HepG2 (cell line): Measurements from ENCODE around the gene IQCM. TPM values are rescaled to one million over a fixed set of nuclear protein-coding genes. Genes with fewer than 3 reads are reported as not detected.

Source experiments
- ATAC-seq: fragments of 200-7000 bp; cut with Tn5 transposase; 3 replicates; pipeline ENCODE4 v1.9.1; 2020; ENCODE audit warnings: mild to moderate bottlenecking, moderate library complexity
- BruUV-seq: library from RNA; stranded (reverse); fragments of 400-500 nt; replicated peaks from 2 replicates; lab custom pipeline; 2021; lab: Mats Ljungman, UMichigan
- CTCF ChIA-PET: fragments of 300-600 bp; formaldehyde crosslinking; extraction: SDS; loops from one replicate; lab custom pipeline; 2021; ENCODE audit warnings: low total read pairs, inconsistent platforms, low intra/inter-chr PET ratio; lab: Yijun Ruan, JAX
- POLR2A ChIA-PET: fragments of 350-600 bp; sonication (Branson Sonifier 250); formaldehyde crosslinking; loops from one replicate; lab custom pipeline; 2020; ENCODE audit warnings: antibody characterized with exemption, inconsistent platforms; lab: Yijun Ruan, JAX
- DNase-seq: peaks from one replicate; pipeline ENCODE4 v3.0.0-alpha.2; 2015; ENCODE audit warnings: low spot score
- FAIRE-seq: peaks from 3 replicates; lab custom pipeline; 2011; peaks lifted over from hg19 to GRCh38; lab: Jason Lieb, UNC
- H2AFZ ChIP-seq: one replicate; pipeline ENCODE4 v1.6.1; 2011; ENCODE audit warnings: low read length, inconsistent platforms
- H3K27ac ChIP-seq: fragments of 300-600 bp; 3 replicates; pipeline ENCODE4 v1.8.0; 2011; ENCODE audit warnings: mixed run types, mild to moderate bottlenecking, mixed read lengths, low read length, inconsistent platforms; ENCODE audit not compliant: insufficient read depth; ENCODE audit errors: extremely low read length
- H3K27me3 ChIP-seq, 2 experiments: fragments of 200-600 bp in 1 of 2; 2 replicates in 1 of 2; 3 replicates in 1 of 2; pipeline versions ENCODE4 v1.6.0 to v1.8.0; 2011; ENCODE audit warnings: low read length in 2 of 2, mild to moderate bottlenecking in 2 of 2, moderate library complexity in 2 of 2, inconsistent platforms in 1 of 2; ENCODE audit not compliant: insufficient read depth in 2 of 2, control insufficient read depth in 1 of 2
- H3K36me3 ChIP-seq, 2 experiments: fragments of 200-600 bp in 1 of 2; replicated peaks in 1 of 2; 2 replicates in 1 of 2; 3 replicates in 1 of 2; pipeline versions ENCODE4 v1.5.1 to v1.8.0; 2011; ENCODE audit warnings: low read length in 2 of 2, inconsistent platforms in 1 of 2; ENCODE audit not compliant: insufficient read depth in 2 of 2, control insufficient read depth in 1 of 2
- H3K4me1 ChIP-seq: 2 replicates; pipeline ENCODE4 v1.5.1; 2012; ENCODE audit warnings: low read length, inconsistent platforms; ENCODE audit not compliant: insufficient read depth
- H3K4me2 ChIP-seq: 2 replicates; pipeline ENCODE4 v1.6.0; 2011; ENCODE audit warnings: low read depth, low read length, inconsistent platforms
- H3K4me3 ChIP-seq, 3 experiments: fragments of 200-600 bp in 1 of 3; sonication (generic), shearing (Covaris generic) in 1 of 3; replicated peaks in 1 of 3; 2 replicates each; pipeline ENCODE4 v1.5.1; 2011 to 2016; ENCODE audit warnings: low read length in 3 of 3, inconsistent platforms in 2 of 3, low read depth in 2 of 3, mild to moderate bottlenecking in 2 of 3, control low read depth in 1 of 3, mixed read lengths in 1 of 3; ENCODE audit not compliant: insufficient read depth in 1 of 3
- H3K79me2 ChIP-seq: one replicate; pipeline ENCODE4 v1.6.1; 2011; ENCODE audit warnings: low read length, inconsistent platforms; ENCODE audit not compliant: insufficient read depth
- H3K9ac ChIP-seq: 2 replicates; pipeline ENCODE4 v1.6.0; 2011; ENCODE audit warnings: mild to moderate bottlenecking, low read depth, low read length, inconsistent platforms; ENCODE audit not compliant: insufficient read depth
- H3K9me3 ChIP-seq: 2 replicates; pipeline ENCODE4 v1.5.1; 2012; ENCODE audit warnings: mild to moderate bottlenecking, low read length
- H4K20me1 ChIP-seq: 2 replicates; pipeline ENCODE4 v1.6.0; 2011; ENCODE audit warnings: inconsistent platforms, mild to moderate bottlenecking, low read length, moderate library complexity; ENCODE audit not compliant: insufficient read depth
- CENPX ChIP-seq: sonication (generic); formaldehyde crosslinking; IDR thresholded peaks from 2 replicates; pipeline ENCODE4 v1.9.0; 2021; ENCODE audit warnings: mild to moderate bottlenecking, missing genetic modification reagents, moderate library complexity
- DMAP1 ChIP-seq: IDR thresholded peaks from 2 replicates; pipeline ENCODE4 v1.6.1; 2016
- FIP1L1 ChIP-seq: fragments of 200-400 bp; formaldehyde crosslinking; IDR thresholded peaks from 2 replicates; pipeline ENCODE4 v1.6.1; 2018; ENCODE audit warnings: low read depth, mild to moderate bottlenecking, low read length, moderate library complexity, borderline replicate concordance; ENCODE audit not compliant: insufficient read depth
- FOXP4 ChIP-seq: sonication (generic); formaldehyde crosslinking; IDR thresholded peaks from 2 replicates; pipeline ENCODE4 v1.4.0; 2020; ENCODE audit warnings: missing genetic modification reagents
- GZF1 ChIP-seq: sonication (generic); formaldehyde crosslinking; IDR thresholded peaks from 2 replicates; pipeline ENCODE4 v1.5.1; 2020; ENCODE audit warnings: mild to moderate bottlenecking, missing genetic modification reagents
- MAX ChIP-seq: IDR thresholded peaks from 2 replicates; pipeline ENCODE4 v1.6.1; 2012; ENCODE audit warnings: inconsistent platforms
- RARA ChIP-seq: IDR thresholded peaks from 2 replicates; pipeline ENCODE4 v1.6.1; 2016; ENCODE audit warnings: missing genetic modification reagents, missing compliant biosample characterization
- RFXAP ChIP-seq: sonication (generic); formaldehyde crosslinking; IDR thresholded peaks from 2 replicates; pipeline ENCODE4 v1.4.0; 2020; ENCODE audit warnings: missing genetic modification reagents, borderline replicate concordance
- SMAD9 ChIP-seq: sonication (generic); formaldehyde crosslinking; IDR thresholded peaks from 2 replicates; pipeline ENCODE4 v1.5.1; 2020; ENCODE audit warnings: mild to moderate bottlenecking, missing genetic modification reagents
- TBX2 ChIP-seq: sonication (generic); formaldehyde crosslinking; IDR thresholded peaks from 2 replicates; pipeline ENCODE4 v1.5.0; 2020; ENCODE audit warnings: missing genetic modification reagents, mild to moderate bottlenecking, borderline replicate concordance
- ZNF800 ChIP-seq: sonication (generic); formaldehyde crosslinking; IDR thresholded peaks from 2 replicates; pipeline ENCODE4 v1.4.0; 2020; ENCODE audit warnings: missing genetic modification reagents
- WGBS: methylation state at CpG from one replicate; pipeline ENCODE4 v1.1.6; 2017; ENCODE audit warnings: low lambda C conversion rate; 5-methylcytosine and 5-hydroxymethylcytosine counted together
- in situ Hi-C: cut with HindIII; loops from 2 replicates; pipeline ENCODE4 v1.10.0; 2017; ENCODE audit warnings: low pct_unique_long_range_greater_than_20kb; ENCODE audit not compliant: extremely low pct_ligation_motif_present
- intact Hi-C: fragments of 100-400 bp; cut with micrococcal nuclease; formaldehyde crosslinking; loops from one replicate; pipeline ENCODE4 v1.10.0; 2022; ENCODE audit not compliant: unreplicated experiment
- polyA plus RNA-seq, 8 experiments: library from polyadenylated mRNA; depleted of rRNA in 3 of 8; stranded (reverse) in 7 of 8; unstranded in 1 of 8; fragments of >200 nt; fragmentation: Illumina TruSeq in 4 of 8; extraction: Trizol in 4 of 8; gene quantifications; 2 replicates each; pipeline versions ENCODE4 v1.2.1 to v1.2.3, GENCODE V29; 2011 to 2016; ENCODE audit warnings: low read depth in 4 of 8, missing spikeins in 1 of 8, mixed read lengths in 1 of 8; ENCODE audit not compliant: insufficient read depth in 1 of 8
- total RNA-seq, 5 experiments: library from RNA; depleted of rRNA; stranded (reverse); fragments of >200 nt; fragmentation: Illumina TruSeq; extraction: Trizol; gene quantifications; 2 replicates each; pipeline ENCODE4 v1.2.3, GENCODE V29; 2016; ENCODE audit warnings: low read depth in 1 of 5
- TF ChIP-seq, protein P1 (sequence below): sonication (generic); formaldehyde crosslinking; IDR thresholded peaks from 2 replicates; pipeline ENCODE4 v1.8.0; 2022; ENCODE audit warnings: mild to moderate bottlenecking, missing genetic modification reagents, moderate library complexity
- TF ChIP-seq, protein P2 (sequence below): sonication (generic); formaldehyde crosslinking; IDR thresholded peaks from 2 replicates; pipeline ENCODE4 v1.5.1; 2020; ENCODE audit warnings: missing genetic modification reagents, mild to moderate bottlenecking, borderline replicate concordance

Gene IQCM
- total and polyA plus RNA-seq, 2 of the 13 experiments (the other 11 are each of a cell fraction or from before 2014, with no cell fraction given), result not detected

- no peak overlapping the region for H2AFZ ChIP-seq
- H3K4me2 ChIP-seq, result no peak overlapping the region
- in situ Hi-C loops, result no loop called here
- no peaks in the 10 kb centered on the region for H3K79me2 ChIP-seq
- no peaks in the 10 kb centered on the region for H3K4me1 ChIP-seq
- peaks cover 80% of the 10 kb centered on the region for H3K9me3 ChIP-seq
- POLR2A ChIA-PET, result no interaction called here
- no peaks in the 10 kb centered on the region for H4K20me1 ChIP-seq
- ATAC-seq, result no peak
- TF ChIP-seq TBX2 (CRISPR knock-in tag), result no peak
- H3K36me3 ChIP-seq, result no peaks in the 10 kb centered on the region
- intact Hi-C loops, result no loop called here
- H3K27me3 ChIP-seq, result no peaks in the 10 kb centered on the region
- no peak for DNase-seq
- no peak overlapping the region for H3K4me3 ChIP-seq
- no peak overlapping the region for H3K9ac ChIP-seq
- FAIRE-seq, result no peak
- CTCF ChIA-PET, result no interaction called here
- no peak overlapping the region for H3K27ac ChIP-seq
- no TSS peak for BruUV-seq
- 1% methylated on average over 4 of the region's 4 CpGs for WGBS
Measured at GRCh38 chr4:149311076-149311475, 504.6 kb downstream of the IQCM start.

GRCh38 chr4:149306537-149306936 lies 509.1 kb downstream of the IQCM start:
- Histone ChIP-seq H3K79me2 (no peaks in the 10 kb centered on the region), H3K4me2 (no peak overlapping the region), H3K27me3 (no peaks in the 10 kb centered on the region), H3K9me3 (peaks cover 90% of the 10 kb centered on the region), H3K9ac (no peak overlapping the region), H4K20me1 (no peaks in the 10 kb centered on the region), H2AFZ (no peak overlapping the region), H3K27ac (no peak overlapping the region), H3K4me1 (no peaks in the 10 kb centered on the region), H3K4me3 (no peak overlapping the region), H3K36me3 (no peaks in the 10 kb centered on the region)
- CTCF ChIA-PET, result no interaction called here
- in situ Hi-C loops, result no loop called here
- no TSS peak for BruUV-seq
- no peak for ATAC-seq
- intact Hi-C loops, result no loop called here
- DNase-seq, result no peak
- POLR2A ChIA-PET, result no interaction called here
- no peak for FAIRE-seq
- TF ChIP-seq CENPX (CRISPR knock-in tag), result no peak
- TF ChIP-seq ZNF800 (CRISPR knock-in tag), result no peak
- TF ChIP-seq, protein P1, sequence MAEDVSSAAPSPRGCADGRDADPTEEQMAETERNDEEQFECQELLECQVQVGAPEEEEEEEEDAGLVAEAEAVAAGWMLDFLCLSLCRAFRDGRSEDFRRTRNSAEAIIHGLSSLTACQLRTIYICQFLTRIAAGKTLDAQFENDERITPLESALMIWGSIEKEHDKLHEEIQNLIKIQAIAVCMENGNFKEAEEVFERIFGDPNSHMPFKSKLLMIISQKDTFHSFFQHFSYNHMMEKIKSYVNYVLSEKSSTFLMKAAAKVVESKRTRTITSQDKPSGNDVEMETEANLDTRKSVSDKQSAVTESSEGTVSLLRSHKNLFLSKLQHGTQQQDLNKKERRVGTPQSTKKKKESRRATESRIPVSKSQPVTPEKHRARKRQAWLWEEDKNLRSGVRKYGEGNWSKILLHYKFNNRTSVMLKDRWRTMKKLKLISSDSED (CRISPR knock-in tag), result no peak
- no peak for TF ChIP-seq GZF1 (CRISPR knock-in tag)
- TF ChIP-seq SMAD9 (CRISPR knock-in tag), result no peak
- no peak for TF ChIP-seq FIP1L1
- TF ChIP-seq, protein P2, sequence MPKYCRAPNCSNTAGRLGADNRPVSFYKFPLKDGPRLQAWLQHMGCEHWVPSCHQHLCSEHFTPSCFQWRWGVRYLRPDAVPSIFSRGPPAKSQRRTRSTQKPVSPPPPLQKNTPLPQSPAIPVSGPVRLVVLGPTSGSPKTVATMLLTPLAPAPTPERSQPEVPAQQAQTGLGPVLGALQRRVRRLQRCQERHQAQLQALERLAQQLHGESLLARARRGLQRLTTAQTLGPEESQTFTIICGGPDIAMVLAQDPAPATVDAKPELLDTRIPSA (CRISPR knock-in tag), result no peak
- TF ChIP-seq FOXP4, result no peak
- no peak for TF ChIP-seq DMAP1
- TF ChIP-seq MAX, result no peak
- no peak for TF ChIP-seq RARA (CRISPR knock-in tag)
- TF ChIP-seq RFXAP (CRISPR knock-in tag), result no peak
